Measurements from ENCODE around the gene CASZ1. TPM values are rescaled to one million over a fixed set of nuclear protein-coding genes. Genes with fewer than 3 reads are reported as not detected.

CASZ1 gene
- total and polyA plus RNA-seq, 9 of the 15 experiments (the other 6 are each of a cell fraction or from before 2014, with no cell fraction given), result 0.01 to 4.0 (median 0.76) TPM; not detected in 1

GRCh38 chr1:10661453-10661852, 135.0 kb downstream of the CASZ1 start (continued):
- TF ChIP-seq TEAD4 (IDR thresholded peaks at IDR 0.05; ENCODE audit: low read length) (no peak), TEAD4 (CRISPR knock-in tag; IDR thresholded peaks at IDR 0.05; ENCODE audit: borderline replicate concordance) (0 out of 2 replicates have a peak, but pooled peaks have one; percentile 25), POU5F1 (IDR thresholded peaks at IDR 0.05; ENCODE audit: borderline replicate concordance, low read depth, low read length, partially characterized antibody) (no peak), TSC22D4 (tag; IDR thresholded peaks at IDR 0.05) (peak; percentile 95; the same call in 1 of the 2 replicates), MAX (CRISPR knock-in tag; IDR thresholded peaks at IDR 0.05) (peak; percentile 1; the same call in 1 of the 2 replicates), NCOA1 (IDR thresholded peaks at IDR 0.05; ENCODE audit: low read depth) (no peak), SAP30 (IDR thresholded peaks at IDR 0.05; ENCODE audit: borderline replicate concordance, insufficient read depth, low read depth, low read length, poor library complexity, severe bottlenecking) (no peak), CC2D1A (IDR thresholded peaks at IDR 0.05) (no peak), JUNB (CRISPR knock-in tag; conservative IDR thresholded peaks at IDR 0.05) (no peak), ZNF696 (CRISPR knock-in tag; conservative IDR thresholded peaks at IDR 0.05) (no peak)
